Fibroblast of skin of right biceps (primary cell): ENCODE data around the gene MYH7.
"Not testable (repeated sequence)": the region's sequence is repeated elsewhere in the genome, so short reads cannot be mapped to it uniquely, and the experiment has no call there.

Experiments
- DNase-seq: peaks from one replicate; pipeline ENCODE4 v3.0.0-alpha.2; 2013

MYH7 gene

DNA sequence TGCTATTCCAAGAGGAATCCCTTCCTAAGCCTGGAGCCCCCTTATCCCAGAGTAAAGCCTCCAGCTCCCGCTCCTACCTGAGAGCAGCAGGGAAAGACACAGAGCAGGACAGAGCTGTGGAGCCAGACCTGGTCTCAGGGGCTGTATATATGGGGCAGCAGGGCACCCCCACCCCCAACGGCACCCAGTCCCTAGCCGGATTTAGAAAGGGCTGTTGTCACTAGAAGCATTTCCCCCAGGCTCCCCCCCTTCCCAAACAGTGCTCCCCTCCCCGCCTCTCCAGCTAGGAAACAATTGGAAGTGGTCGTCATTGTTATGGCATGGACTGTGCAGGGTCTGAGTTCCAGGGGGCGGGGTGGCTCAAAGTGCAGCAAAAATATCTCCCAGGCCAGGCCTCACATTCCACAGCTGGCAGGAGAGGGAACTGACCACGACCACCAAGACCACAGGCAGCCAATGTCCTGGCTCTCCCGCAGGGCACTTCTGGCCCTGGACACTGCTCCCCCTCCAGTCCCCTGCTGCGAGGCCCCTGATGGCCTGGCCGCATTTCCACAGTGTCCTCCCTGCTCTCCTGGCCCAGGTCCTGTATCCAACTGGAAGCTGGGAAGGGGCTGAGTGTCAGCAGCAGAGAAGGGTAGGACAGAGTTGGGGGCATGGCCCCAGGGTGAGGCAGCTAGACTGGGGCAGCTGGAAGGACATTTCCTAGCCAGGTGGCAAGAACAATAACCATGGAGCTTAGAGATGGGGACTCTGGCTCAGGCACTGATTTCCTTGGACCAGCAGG, at the start of gene MYH7:
TSS of gene MYH7 (minus strand) at position 118 of the 784 bp plus-strand sequence. CDS start 1,928 bp downstream, outside the sequence.
- no peak for DNase-seq

DNA sequence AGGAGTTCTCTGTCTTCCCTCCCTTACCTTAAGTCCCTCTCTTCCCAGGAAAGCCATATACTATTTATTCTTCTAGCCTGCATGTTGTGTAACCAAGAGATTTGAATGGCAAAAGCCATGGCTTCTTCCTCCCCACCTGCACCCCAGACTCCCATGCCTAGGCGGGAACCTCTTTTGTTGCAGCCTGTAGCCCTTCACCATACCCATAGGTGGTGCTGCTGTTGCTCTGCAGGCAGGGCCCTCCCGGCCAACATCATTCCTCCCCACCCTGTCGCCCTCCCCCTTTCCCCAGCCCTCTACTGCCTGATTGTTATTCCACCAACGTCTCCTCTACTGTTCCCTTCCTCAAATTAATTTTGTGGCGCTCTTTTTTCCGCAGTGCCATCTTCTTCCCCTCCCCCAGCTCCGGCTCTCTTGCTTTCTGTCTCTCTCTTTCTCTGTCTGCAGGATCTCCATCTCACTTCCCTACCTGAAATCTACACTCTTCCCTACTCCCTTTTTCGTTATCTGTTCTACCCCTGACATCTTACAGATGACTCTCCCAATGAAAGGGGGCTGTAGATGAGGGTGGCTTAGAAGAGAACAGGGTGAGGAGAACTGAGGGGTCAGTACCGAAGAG, 47.9 kb upstream of the MYH7 start:
- peak; percentile 31 for DNase-seq

- DNase-seq, result no peak
Observed at GRCh38 chr14:23482823-23483148, 47.3 kb upstream of the MYH7 start.

DNA sequence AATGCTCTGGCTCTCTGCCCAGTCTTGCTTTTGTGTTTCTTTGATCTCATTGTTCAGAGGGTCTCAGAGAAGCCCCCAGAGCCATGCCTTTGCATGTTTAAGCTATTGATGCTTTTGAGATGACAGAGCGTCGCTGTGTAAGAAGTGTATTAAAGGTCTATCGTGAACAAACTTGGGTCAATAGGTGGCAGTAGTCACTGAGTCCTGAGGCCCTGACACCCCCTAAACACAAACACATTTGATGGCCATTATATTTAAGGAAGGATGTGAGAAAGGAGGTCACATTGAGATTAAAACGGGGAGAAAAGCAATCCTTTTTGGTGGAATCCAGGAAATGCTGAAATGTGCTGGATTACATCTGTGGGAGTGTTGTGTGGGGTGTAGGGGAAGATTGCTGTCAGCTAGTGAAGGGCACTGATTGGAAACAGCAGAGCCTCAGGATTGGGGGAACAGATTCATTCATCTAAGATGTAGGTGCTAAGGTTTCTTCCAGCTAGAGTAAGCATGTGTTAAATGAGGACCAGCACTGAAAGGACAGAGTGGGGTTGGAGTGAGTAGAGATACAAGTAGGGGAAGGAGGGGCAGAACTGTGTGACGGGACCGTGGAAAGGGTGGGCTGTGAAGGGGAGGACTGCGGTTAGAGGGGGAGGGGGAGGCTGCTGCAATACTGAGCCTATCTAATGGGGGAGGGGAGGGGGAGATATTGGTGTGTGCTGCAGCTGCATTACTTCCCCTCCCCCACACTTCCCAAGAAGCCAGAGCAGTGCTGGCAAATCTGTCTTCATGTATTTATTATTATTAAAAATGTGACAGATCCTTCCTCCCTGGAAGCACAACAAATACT, 46.7 kb upstream of the MYH7 start:
- no peak for DNase-seq

GRCh38 chr14:23481362-23481970, 46.0 kb upstream of the MYH7 start:
- peak; percentile 37 for DNase-seq

GRCh38 chr14:23478109-23478759, 42.8 kb upstream of the MYH7 start:
- DNase-seq, result peak; percentile 62

- DNase-seq, result no peak
Observed at GRCh38 chr14:23470947-23471346, 35.5 kb upstream of the MYH7 start.

- DNase-seq, result no peak
Observed at GRCh38 chr14:23469906-23470403, 34.5 kb upstream of the MYH7 start.

- peak; percentile 100 for DNase-seq
Observed at GRCh38 chr14:23469127-23469905, 33.9 kb upstream of the MYH7 start, which contains the start of gene NGDN. TSS of gene NGDN (plus strand) at chr14:23469703. CDS start at chr14:23469716, 13 bp downstream.

- DNase-seq, result no peak
Observed at GRCh38 chr14:23468704-23469126, 33.3 kb upstream of the MYH7 start.

DNA sequence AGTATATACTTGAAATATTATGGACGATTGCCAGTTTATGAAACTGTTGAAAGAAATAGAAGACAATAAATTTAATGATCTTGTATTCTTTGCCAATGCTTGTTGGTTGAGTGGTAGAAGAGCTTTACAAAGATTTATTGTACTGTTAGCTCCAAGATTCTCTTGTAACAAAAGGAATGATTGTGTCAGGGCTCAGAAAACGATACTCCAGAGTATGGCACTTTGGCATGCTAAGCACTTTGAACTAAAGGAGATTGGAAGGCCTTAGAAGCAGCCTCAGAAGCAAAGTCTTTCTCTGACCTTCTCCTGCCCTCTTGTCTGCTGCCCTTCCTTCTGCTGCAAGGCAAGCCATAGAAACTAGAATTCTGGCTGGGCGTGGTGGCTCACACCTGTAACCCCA, 29.8 kb upstream of the MYH7 start:
- DNase-seq, result no peak

DNA sequence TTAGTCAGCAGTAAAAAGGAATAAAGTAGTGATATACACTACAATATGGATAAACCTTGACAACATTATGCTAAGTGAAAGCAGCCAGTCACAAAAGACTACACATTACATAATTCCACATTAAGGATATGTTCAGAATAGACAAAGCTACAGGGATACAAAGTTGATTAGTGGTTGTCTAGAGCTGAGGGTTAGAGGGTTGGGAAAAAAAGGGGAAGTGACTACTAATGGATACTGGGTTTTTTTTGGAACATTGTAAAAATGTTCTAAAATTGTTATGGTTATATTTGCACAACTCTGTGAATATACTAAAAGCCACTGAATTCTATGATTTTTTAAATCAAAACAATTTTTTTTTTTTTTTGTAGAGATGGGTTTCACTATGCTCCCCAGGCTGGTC, 29.2 kb upstream of the MYH7 start:
- DNase-seq, result no peak

GRCh38 chr14:23460960-23461359, 25.5 kb upstream of the MYH7 start:
- DNase-seq, result no peak

DNA sequence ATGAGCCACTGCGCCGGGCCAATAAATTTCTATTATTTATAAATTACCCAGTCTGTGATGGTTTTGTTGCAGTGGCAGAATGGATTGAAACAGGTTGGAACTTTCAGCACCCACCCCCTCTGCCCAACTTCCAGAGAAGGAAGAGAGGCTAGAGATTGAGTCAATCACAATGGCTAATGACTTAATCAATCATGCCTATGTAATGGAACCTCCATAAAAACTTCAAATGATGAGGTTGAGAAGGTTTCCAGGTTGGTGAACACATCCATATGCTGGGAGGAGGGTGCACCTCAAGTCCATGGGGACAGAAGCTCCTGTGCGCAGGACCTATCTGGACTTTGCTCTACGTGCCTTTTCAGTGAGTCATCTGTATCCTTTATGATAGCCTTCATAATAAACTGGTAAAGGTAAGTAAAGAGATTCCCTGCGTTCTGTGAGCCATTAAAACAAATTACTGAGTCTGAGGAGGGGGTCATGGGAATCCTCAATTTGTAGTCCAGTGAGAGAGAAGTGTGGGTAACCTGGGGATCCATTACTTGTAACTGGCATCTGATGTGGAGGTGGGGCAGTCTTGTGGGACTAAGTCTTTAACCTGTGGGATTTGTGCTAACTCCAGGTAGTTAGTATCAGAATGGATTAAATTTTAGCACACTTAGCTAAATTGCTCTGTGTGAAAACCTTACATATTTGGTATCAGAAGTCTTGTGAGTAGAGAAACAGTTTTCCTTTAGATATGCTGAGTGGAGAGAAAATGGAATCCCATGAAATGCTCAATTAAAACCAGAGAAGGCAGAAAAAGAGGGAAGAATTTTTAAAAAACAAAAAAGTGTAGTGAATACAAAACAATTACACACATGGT, 22.4 kb upstream of the MYH7 start:
- DNase-seq, result no peak

DNA sequence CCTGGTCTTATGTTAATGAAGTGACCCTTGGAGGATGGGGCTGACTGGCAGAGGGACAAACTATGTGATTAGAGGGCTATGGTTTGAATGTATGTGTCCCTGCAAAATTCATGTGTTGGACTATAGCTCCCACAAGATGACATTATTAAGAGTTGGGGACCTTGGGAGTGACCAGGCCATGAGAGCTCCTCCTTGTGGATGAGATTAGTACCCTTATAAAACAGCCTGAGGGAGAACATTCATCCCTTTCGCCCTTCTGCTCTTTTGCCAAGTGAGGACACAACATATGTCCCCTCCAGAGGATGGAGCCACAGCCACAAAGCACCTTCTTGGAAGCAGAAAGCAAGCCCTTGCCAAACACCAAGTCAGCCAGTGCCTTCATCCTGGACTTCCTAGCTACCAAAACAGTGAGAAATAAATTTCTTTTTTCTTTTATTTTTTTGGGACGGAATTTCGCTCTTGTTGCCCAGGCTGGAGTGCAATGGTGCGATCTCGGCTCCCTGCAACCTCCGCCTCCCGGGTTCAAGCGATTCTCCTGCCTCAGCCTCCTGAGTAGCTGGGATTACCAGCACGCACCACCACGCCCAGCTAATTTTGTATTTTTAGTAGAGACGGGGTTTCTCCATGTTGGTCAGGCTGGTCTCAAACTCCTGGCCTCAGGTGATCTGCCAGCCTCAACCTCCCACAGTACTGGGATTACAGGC, 21.6 kb upstream of the MYH7 start:
- DNase-seq, result not testable (repeated sequence)

DNA sequence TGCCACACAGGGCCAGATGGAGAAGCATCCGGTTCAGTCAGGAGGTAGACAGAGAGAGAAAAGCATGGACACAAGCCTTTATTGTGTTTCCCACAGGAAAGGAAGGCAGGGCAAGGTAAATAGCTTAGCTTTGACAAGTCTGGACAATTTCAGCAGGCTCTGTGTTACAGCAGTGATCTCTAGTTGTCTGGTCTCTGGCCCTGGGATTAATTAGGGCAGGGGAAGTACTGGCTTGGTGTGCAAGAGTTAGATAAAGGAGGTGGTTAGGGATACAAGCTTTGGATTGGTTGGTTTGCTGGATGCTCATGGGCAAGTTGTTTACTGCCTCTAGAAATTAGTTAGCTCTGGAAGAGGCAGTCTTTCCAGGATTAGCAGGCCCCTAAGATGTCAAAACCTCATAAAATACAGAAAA, 19.0 kb upstream of the MYH7 start:
- no peak for DNase-seq

DNA sequence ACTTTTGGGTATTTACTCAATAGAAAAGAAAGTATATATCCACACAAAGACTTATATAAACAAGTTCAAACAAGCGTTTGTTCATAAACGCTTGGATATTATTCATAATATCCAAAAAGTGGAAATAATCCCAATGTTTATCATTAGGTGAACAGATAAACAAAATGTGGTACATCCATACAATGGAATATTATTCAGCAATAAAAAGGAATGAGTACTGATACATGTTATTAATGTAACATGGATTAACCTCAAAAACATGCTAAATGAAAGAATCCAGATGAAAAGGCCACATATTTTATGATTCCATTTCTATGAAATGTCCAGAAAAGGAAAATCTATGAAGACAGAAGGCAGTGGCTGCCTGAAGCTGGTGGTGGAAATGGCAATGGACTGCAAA, 16.8 kb upstream of the MYH7 start:
- no peak for DNase-seq

- no peak for DNase-seq
Observed at GRCh38 chr14:23450379-23450778, 14.9 kb upstream of the MYH7 start.

GRCh38 chr14:23449314-23449713, 13.9 kb upstream of the MYH7 start:
- DNase-seq, result no peak
